ENCODE measurements around the gene FKBP1B. TPM values are rescaled to one million over a fixed set of nuclear protein-coding genes. Genes with fewer than 3 reads are reported as not detected.

The FKBP1B gene
- total and polyA plus RNA-seq, 10 donors = 2.4 to 5.1 (median 3.5) TPM

- WGBS, 5 donors = 79 to 94% (median 90%) methylated on average over 6 to 7 of the region's 7 CpGs
- intact Hi-C loops (cut with DNase I; ENCODE audit: low total_unique reads) = no loop called here
- TF ChIP-seq POLR2A (IDR thresholded peaks at IDR 0.05) = no peak
Observed at GRCh38 chr2:24110660-24111303, 61.2 kb downstream of the FKBP1B start.

GRCh38 chr2:24111407-24111901 lies 61.9 kb downstream of the FKBP1B start:
- Histone ChIP-seq H3K36me3 (peaks cover 0 to 14% (median 0%) of the 10 kb centered on the region in 6 donors), H3K9me3 (peaks cover 0 to 34% (median 13%) of the 10 kb centered on the region in 8 donors), H3K4me3 (no peak overlapping the region), H3K27me3 (replicated peaks in 1 of 7) (no peaks in the 10 kb centered on the region), H3K4me1 (no peaks in the 10 kb centered on the region), H3K27ac (no peak overlapping the region)
- 75 to 86% (median 84%) methylated on average over 2 of the region's 2 CpGs for WGBS, 5 donors
- intact Hi-C loops (cut with DNase I; ENCODE audit: low total_unique reads) = no loop called here
- no peak for DNase-seq
- TF ChIP-seq CTCF (IDR thresholded peaks at IDR 0.05 in 8 of 11, conservative IDR thresholded peaks at IDR 0.05 in 3 of 11) (no peak), POLR2A (IDR thresholded peaks at IDR 0.05) (no peak), POLR2AphosphoS5 (IDR thresholded peaks at IDR 0.05) (no peak)

More at GRCh38 chr2:24110660-24111303, 61.2 kb downstream of the FKBP1B start:
- Histone ChIP-seq H3K27ac (no peak overlapping the region), H3K27me3 (replicated peaks in 1 of 7) (no peaks in the 10 kb centered on the region), H3K9me3 (peaks cover 0 to 37% (median 16%) of the 10 kb centered on the region in 8 donors), H3K4me1 (no peaks in the 10 kb centered on the region), H3K4me3 (no peak overlapping the region), H3K36me3 (peaks cover 0 to 14% (median 0%) of the 10 kb centered on the region in 6 donors)
- DNase-seq = no peak

Small RNAs within 50 kb of the gene (small RNA-seq; reads per million reads assigned to genes)
- 0 reads per million in 4 donors for gene RNU6-370P

Other genes starting within 250 kb of the FKBP1B start
- 10 to 100 TPM; 33.4 to 61.2 (median 37.9) TPM for gene ATAD2B, start 122.6 kb upstream of the FKBP1B start, total RNA-seq
- gene ATAD2B, start 122.6 kb upstream of the FKBP1B start, polyA plus RNA-seq = 1 to 10 TPM; 4.4 to 4.8 (median 4.5) TPM
- 10 to 100 TPM in 1 of 7 donors, 1 to 10 TPM in 6; 8.2 to 12.4 (median 9.2) TPM for gene UBXN2A, start 109.3 kb upstream of the FKBP1B start, total RNA-seq
- 1 to 10 TPM; 4.3 to 6.6 (median 4.4) TPM for gene UBXN2A, start 109.3 kb upstream of the FKBP1B start, polyA plus RNA-seq
- 1 to 10 TPM in 4 of 7 donors, under 1 TPM in 3; 0.32 to 3.1 (median 1.0) TPM for gene MFSD2B, start 39.7 kb upstream of the FKBP1B start, total RNA-seq
- gene MFSD2B, start 39.7 kb upstream of the FKBP1B start, polyA plus RNA-seq = under 1 TPM; 0.09 to 0.29 (median 0.13) TPM
- 10 to 100 TPM in 4 of 7 donors, 1 to 10 TPM in 3; 7.0 to 13.1 (median 10.5) TPM for gene WDCP, start 2.4 kb upstream of the FKBP1B start, total RNA-seq
- 1 to 10 TPM; 2.9 to 4.1 (median 3.9) TPM for gene WDCP, start 2.4 kb upstream of the FKBP1B start, polyA plus RNA-seq
- gene SF3B6, start 26.6 kb downstream of the FKBP1B start, total RNA-seq = 10 to 100 TPM; 47.2 to 71.1 (median 55.4) TPM
- gene SF3B6, start 26.6 kb downstream of the FKBP1B start, polyA plus RNA-seq = 100 to 1,000 TPM in 2 of 3 donors, 10 to 100 TPM in 1; 67.5 to 114 (median 107) TPM
- 10 to 100 TPM in 2 of 7 donors, 1 to 10 TPM in 5; 7.1 to 16.4 (median 8.8) TPM for gene TP53I3, start 35.1 kb downstream of the FKBP1B start, total RNA-seq
- 10 to 100 TPM; 12.0 to 17.6 (median 12.3) TPM for gene TP53I3, start 35.1 kb downstream of the FKBP1B start, polyA plus RNA-seq
- gene PFN4, start 73.6 kb downstream of the FKBP1B start, total RNA-seq = 1 to 10 TPM in 1 of 7 donors, under 1 TPM in 2, not detected in 4; 0.60 to 1.2 (median 0.89) TPM
- gene PFN4, start 73.6 kb downstream of the FKBP1B start, polyA plus RNA-seq = 1 to 10 TPM in 1 of 3 donors, under 1 TPM in 2; 0.35 to 1.3 (median 0.55) TPM
- gene FAM228B, start 73.7 kb downstream of the FKBP1B start, total RNA-seq = 10 to 100 TPM; 18.7 to 37.7 (median 32.4) TPM
- gene FAM228B, start 73.7 kb downstream of the FKBP1B start, polyA plus RNA-seq = 10 to 100 TPM; 12.8 to 26.5 (median 17.0) TPM
- gene FAM228A, start 125.3 kb downstream of the FKBP1B start, total RNA-seq = 1 to 10 TPM in 4 of 7 donors, under 1 TPM in 3; 0.27 to 1.9 (median 1.2) TPM
- gene FAM228A, start 125.3 kb downstream of the FKBP1B start, polyA plus RNA-seq = under 1 TPM; 0.21 to 0.80 (median 0.26) TPM

Data from spleen (tissue), 11 donors.